CD4-positive, alpha-beta T cell treated with Interleukin-1 beta for 1 hour (primary cell): ENCODE results near the gene CKAP5.
"Not testable (repeated sequence)": the region's sequence is repeated elsewhere in the genome, so short reads cannot be mapped to it uniquely, and the experiment has no call there.

ENCODE experiments used
- DNase-seq, 2 donors: peaks; one replicate each; pipeline ENCODE4 v3.0.0-alpha.2; 2020 to 2022

Gene CKAP5

GRCh38 chr11:46850829-46851380 lies 4.8 kb upstream of the CKAP5 start:
- DNase-seq: no peak

- DNase-seq: no peak
Observed at GRCh38 chr11:46849631-46850030, 3.6 kb upstream of the CKAP5 start.

- no peak for DNase-seq
Observed at GRCh38 chr11:46846510-46846830, 390 bp upstream of the CKAP5 start.

- DNase-seq: no peak
Observed at GRCh38 chr11:46845440-46845739, 690 bp downstream of the CKAP5 start.

- DNase-seq: no peak
Observed at GRCh38 chr11:46840116-46840515, 6.0 kb downstream of the CKAP5 start.

GRCh38 chr11:46838501-46838900 lies 7.6 kb downstream of the CKAP5 start:
- DNase-seq: no peak

- DNase-seq: no peak
Observed at GRCh38 chr11:46837860-46838259, 8.2 kb downstream of the CKAP5 start.

GRCh38 chr11:46836870-46837269 lies 9.2 kb downstream of the CKAP5 start:
- DNase-seq: no peak

- DNase-seq: no peak
Observed at GRCh38 chr11:46836431-46836830, 9.6 kb downstream of the CKAP5 start.

- no peak for DNase-seq
Observed at GRCh38 chr11:46835897-46836296, 10.2 kb downstream of the CKAP5 start.

GRCh38 chr11:46834821-46835220 lies 11.3 kb downstream of the CKAP5 start:
- DNase-seq: no peak

- no peak for DNase-seq
Observed at GRCh38 chr11:46832511-46833214, 13.4 kb downstream of the CKAP5 start.

- DNase-seq: no peak
Observed at GRCh38 chr11:46827995-46828394, 18.1 kb downstream of the CKAP5 start.

- DNase-seq: peak; percentile 60 to 63
Observed at GRCh38 chr11:46826310-46827044, 19.6 kb downstream of the CKAP5 start.

- peak in 1 of 2 donors; percentile 24 for DNase-seq
Observed at GRCh38 chr11:46808799-46809431, 37.2 kb downstream of the CKAP5 start.

GRCh38 chr11:46801694-46802470 lies 44.2 kb downstream of the CKAP5 start:
- DNase-seq: no peak

GRCh38 chr11:46800177-46800576 lies 45.9 kb downstream of the CKAP5 start:
- DNase-seq: no peak

- DNase-seq: not testable (repeated sequence)
Observed at GRCh38 chr11:46799725-46800124, 46.4 kb downstream of the CKAP5 start.

- DNase-seq: no peak
Observed at GRCh38 chr11:46778416-46778815, 67.7 kb downstream of the CKAP5 start.

GRCh38 chr11:46776878-46777277 lies 69.2 kb downstream of the CKAP5 start:
- DNase-seq: no peak

GRCh38 chr11:46769636-46770221 lies 76.4 kb downstream of the CKAP5 start:
- DNase-seq: no peak

GRCh38 chr11:46766656-46767055 lies 79.4 kb downstream of the CKAP5 start:
- DNase-seq: no peak

GRCh38 chr11:46762248-46762647 lies 83.8 kb downstream of the CKAP5 start:
- no peak for DNase-seq
